Mucosa of stomach (tissue), 1 donor: ENCODE data around the gene BPTF.
A peak's percentile ranks its signal among the peaks of the same experiment; 100 is the strongest.
"Not testable (repeated sequence)": the region's sequence is repeated elsewhere in the genome, so short reads cannot be mapped to it uniquely, and the experiment has no call there.

Experiments
- H3K27me3 ChIP-seq: one replicate; pipeline ENCODE4 v1.7.0; 2013; ENCODE audit warnings: mild to moderate bottlenecking, low read length; ENCODE audit not compliant: control insufficient read depth, insufficient read depth
- H3K36me3 ChIP-seq: one replicate; pipeline ENCODE4 v1.7.0; 2013; ENCODE audit warnings: low read length; ENCODE audit not compliant: control insufficient read depth, insufficient read depth
- H3K4me1 ChIP-seq: one replicate; pipeline ENCODE4 v1.7.0; 2013; ENCODE audit warnings: mild to moderate bottlenecking, low read length; ENCODE audit not compliant: control insufficient read depth, insufficient read depth
- H3K4me3 ChIP-seq: one replicate; pipeline ENCODE4 v1.7.0; 2013; ENCODE audit warnings: low read length
- H3K9ac ChIP-seq: one replicate; pipeline ENCODE4 v1.7.0; 2013; ENCODE audit warnings: mild to moderate bottlenecking, low read length, moderate library complexity
- H3K9me3 ChIP-seq: one replicate; pipeline ENCODE4 v1.7.0; 2013; ENCODE audit warnings: mild to moderate bottlenecking, low read length, moderate library complexity; ENCODE audit not compliant: control insufficient read depth
- donor health status: Pancreatic carcinoma.

BPTF gene

GRCh38 chr17:67819722-67820121, 5.6 kb upstream of the BPTF start:
- H3K4me1 ChIP-seq = no peaks in the 10 kb centered on the region
- no peak overlapping the region for H3K9ac ChIP-seq
- no peaks in the 10 kb centered on the region for H3K9me3 ChIP-seq
- H3K4me3 ChIP-seq = no peak overlapping the region
- H3K27me3 ChIP-seq = no peaks in the 10 kb centered on the region
- H3K36me3 ChIP-seq = no peaks in the 10 kb centered on the region

- H3K4me1 ChIP-seq = no peaks in the 10 kb centered on the region
- H3K9me3 ChIP-seq = no peaks in the 10 kb centered on the region
- H3K27me3 ChIP-seq = no peaks in the 10 kb centered on the region
- no peak overlapping the region for H3K9ac ChIP-seq
- no peak overlapping the region for H3K4me3 ChIP-seq
- H3K36me3 ChIP-seq = no peaks in the 10 kb centered on the region
Observed at GRCh38 chr17:67821871-67822367, 3.4 kb upstream of the BPTF start.

GRCh38 chr17:67825627-67826601, 611 bp downstream of the BPTF start:
- H3K9ac ChIP-seq = peak overlapping the region; percentile 88
- not testable (repeated sequence) for H3K9me3 ChIP-seq, H3K36me3 ChIP-seq, H3K27me3 ChIP-seq
- peak overlapping the region; percentile 63 for H3K4me3 ChIP-seq
- peaks cover 21% of the 10 kb centered on the region for H3K4me1 ChIP-seq

GRCh38 chr17:67829331-67829730, 4.0 kb downstream of the BPTF start:
- H3K9ac ChIP-seq = no peak overlapping the region
- no peaks in the 10 kb centered on the region for H3K9me3 ChIP-seq
- no peaks in the 10 kb centered on the region for H3K27me3 ChIP-seq
- no peaks in the 10 kb centered on the region for H3K36me3 ChIP-seq
- no peak overlapping the region for H3K4me3 ChIP-seq
- H3K4me1 ChIP-seq = peaks cover 28% of the 10 kb centered on the region

GRCh38 chr17:67830440-67830839, 5.1 kb downstream of the BPTF start:
- no peak overlapping the region for H3K4me3 ChIP-seq
- H3K27me3 ChIP-seq = no peaks in the 10 kb centered on the region
- no peak overlapping the region for H3K9ac ChIP-seq
- no peaks in the 10 kb centered on the region for H3K9me3 ChIP-seq
- H3K36me3 ChIP-seq = no peaks in the 10 kb centered on the region
- H3K4me1 ChIP-seq = peaks cover 28% of the 10 kb centered on the region

- no peaks in the 10 kb centered on the region for H3K27me3 ChIP-seq
- no peak overlapping the region for H3K4me3 ChIP-seq
- H3K9ac ChIP-seq = no peak overlapping the region
- H3K9me3 ChIP-seq = no peaks in the 10 kb centered on the region
- H3K4me1 ChIP-seq = peaks cover 28% of the 10 kb centered on the region
- H3K36me3 ChIP-seq = no peaks in the 10 kb centered on the region
Observed at GRCh38 chr17:67831268-67831667, 6.0 kb downstream of the BPTF start.

GRCh38 chr17:67833134-67833533, 7.8 kb downstream of the BPTF start:
- H3K4me1 ChIP-seq = peaks cover 24% of the 10 kb centered on the region
- no peaks in the 10 kb centered on the region for H3K27me3 ChIP-seq

GRCh38 chr17:67833946-67834631, 8.8 kb downstream of the BPTF start:
- no peaks in the 10 kb centered on the region for H3K9me3 ChIP-seq
- no peaks in the 10 kb centered on the region for H3K36me3 ChIP-seq
- no peak overlapping the region for H3K9ac ChIP-seq
- H3K4me1 ChIP-seq = peaks cover 22% of the 10 kb centered on the region
- H3K27me3 ChIP-seq = no peaks in the 10 kb centered on the region
- no peak overlapping the region for H3K4me3 ChIP-seq

More at GRCh38 chr17:67833134-67833533, 7.8 kb downstream of the BPTF start:
- H3K36me3 ChIP-seq = no peaks in the 10 kb centered on the region
- no peak overlapping the region for H3K9ac ChIP-seq
- no peak overlapping the region for H3K4me3 ChIP-seq
- H3K9me3 ChIP-seq = no peaks in the 10 kb centered on the region

GRCh38 chr17:67834634-67835033, 9.3 kb downstream of the BPTF start:
- Histone ChIP-seq H3K4me1 (peaks cover 17% of the 10 kb centered on the region), H3K36me3 (no peaks in the 10 kb centered on the region), H3K27me3 (no peaks in the 10 kb centered on the region), H3K9ac (no peak overlapping the region), H3K9me3 (no peaks in the 10 kb centered on the region), H3K4me3 (no peak overlapping the region)

- H3K4me1 ChIP-seq = peaks cover 2% of the 10 kb centered on the region
Observed at GRCh38 chr17:67836205-67836987, 11.1 kb downstream of the BPTF start.

GRCh38 chr17:67837965-67838364, 12.7 kb downstream of the BPTF start:
- Histone ChIP-seq H3K27me3 (no peaks in the 10 kb centered on the region), H3K36me3 (no peaks in the 10 kb centered on the region), H3K4me3 (no peak overlapping the region), H3K9me3 (no peaks in the 10 kb centered on the region), H3K9ac (no peak overlapping the region), H3K4me1 (no peaks in the 10 kb centered on the region)

More at GRCh38 chr17:67836205-67836987, 11.1 kb downstream of the BPTF start:
- no peaks in the 10 kb centered on the region for H3K27me3 ChIP-seq
- no peaks in the 10 kb centered on the region for H3K36me3 ChIP-seq
- no peaks in the 10 kb centered on the region for H3K9me3 ChIP-seq
- H3K4me3 ChIP-seq = no peak overlapping the region
- H3K9ac ChIP-seq = no peak overlapping the region
